WTC11 (cell line): ENCODE results near the gene NCBP2. TPM values are rescaled to one million over a fixed set of nuclear protein-coding genes. Genes with fewer than 3 reads are reported as not detected.

Source experiments
- ATAC-seq: fragments of 200-7000 bp; cut with Tn5 transposase; 2 replicates; pipeline ENCODE4 v1.10.0; 2021; ENCODE audit warnings: mild to moderate bottlenecking, moderate library complexity
- CTCF ChIA-PET: fragments of 300-600 bp; sonication (Branson Sonifier 250); formaldehyde crosslinking; loops from one replicate; lab custom pipeline; 2021; ENCODE audit warnings: antibody characterized with exemption; lab: Charles Lee
- POLR2A ChIA-PET: fragments of 350-600 bp; sonication (Branson Sonifier 250); formaldehyde crosslinking; loops from one replicate; lab custom pipeline; 2021; ENCODE audit warnings: antibody characterized with exemption; lab: Charles Lee
- DNase-seq: peaks from one replicate; pipeline ENCODE4 v3.0.0; 2021; ENCODE audit warnings: low spot score
- H3K27ac Mint-ChIP-seq: 2 replicates; pipeline ENCODE4 v1.8.0; 2021; ENCODE audit warnings: mixed read lengths
- H3K27me3 Mint-ChIP-seq: 2 replicates; pipeline ENCODE4 v1.8.0; 2021; ENCODE audit warnings: low read depth, mild to moderate bottlenecking, moderate library complexity, mixed read lengths
- H3K36me3 Mint-ChIP-seq: 2 replicates; pipeline ENCODE4 v1.8.0; 2021; ENCODE audit warnings: mixed read lengths
- H3K4me1 Mint-ChIP-seq: 2 replicates; pipeline ENCODE4 v1.8.0; 2022; ENCODE audit warnings: mixed read lengths
- H3K4me3 Mint-ChIP-seq: 2 replicates; pipeline ENCODE4 v1.8.0; 2021; ENCODE audit warnings: mild to moderate bottlenecking, moderate library complexity, mixed read lengths
- H3K9me3 Mint-ChIP-seq: 2 replicates; pipeline ENCODE4 v1.8.0; 2021; ENCODE audit warnings: mixed read lengths
- ATF1 ChIP-seq: sonication (generic); formaldehyde crosslinking; IDR thresholded peaks from 2 replicates; pipeline ENCODE4 v1.8.1; 2023; ENCODE audit warnings: mild to moderate bottlenecking, moderate library complexity, missing genetic modification reagents
- ELF4 ChIP-seq: sonication (generic); formaldehyde crosslinking; IDR thresholded peaks from 2 replicates; pipeline ENCODE4 v1.8.1; 2022; ENCODE audit warnings: low read depth, mild to moderate bottlenecking, moderate library complexity, missing genetic modification reagents
- FOXJ3 ChIP-seq: sonication (generic); formaldehyde crosslinking; IDR thresholded peaks from 2 replicates; pipeline ENCODE4 v1.9.0; 2021; ENCODE audit warnings: missing genetic modification reagents, mild to moderate bottlenecking, borderline replicate concordance
- GABPB1 ChIP-seq: sonication (generic); formaldehyde crosslinking; IDR thresholded peaks from 2 replicates; pipeline ENCODE4 v1.8.1; 2023; ENCODE audit warnings: mild to moderate bottlenecking, missing genetic modification reagents
- GRHL2 ChIP-seq: fragments of 250-450 bp; sonication (Bioruptor Pico); IDR thresholded peaks from 2 replicates; pipeline ENCODE4 v1.8.0; 2022; ENCODE audit warnings: mild to moderate bottlenecking, moderate library complexity; ENCODE audit not compliant: insufficient replicate concordance, severe bottlenecking
- GTF2I ChIP-seq: fragments of 250-450 bp; sonication (Bioruptor Pico); conservative IDR thresholded peaks from 2 replicates; pipeline ENCODE4 v1.4.0; 2021; ENCODE audit warnings: mild to moderate bottlenecking
- HMGXB4 ChIP-seq: sonication (generic); formaldehyde crosslinking; IDR thresholded peaks from 2 replicates; pipeline ENCODE4 v1.8.1; 2023; ENCODE audit warnings: mild to moderate bottlenecking, moderate library complexity, missing genetic modification reagents
- KAT7 ChIP-seq: sonication (generic); formaldehyde crosslinking; IDR thresholded peaks from 2 replicates; pipeline ENCODE4 v1.8.1; 2023; ENCODE audit warnings: missing genetic modification reagents, mild to moderate bottlenecking, borderline replicate concordance
- RORB ChIP-seq: fragments of 250-450 bp; sonication (Bioruptor Pico); IDR thresholded peaks from 2 replicates; pipeline ENCODE4 v1.9.0; 2021; ENCODE audit warnings: mild to moderate bottlenecking
- STAT6 ChIP-seq: sonication (generic); formaldehyde crosslinking; conservative IDR thresholded peaks from 2 replicates; pipeline ENCODE4 v1.8.1; 2023; ENCODE audit warnings: mild to moderate bottlenecking, low read depth, missing genetic modification reagents, moderate library complexity
- ZNF219 ChIP-seq: sonication (generic); formaldehyde crosslinking; IDR thresholded peaks from 2 replicates; pipeline ENCODE4 v1.8.0; 2023; ENCODE audit warnings: missing genetic modification reagents, mild to moderate bottlenecking, borderline replicate concordance
- ZNF232 ChIP-seq: sonication (generic); formaldehyde crosslinking; IDR thresholded peaks from 2 replicates; pipeline ENCODE4 v1.8.0; 2022; ENCODE audit warnings: mild to moderate bottlenecking, missing genetic modification reagents
- ZNF317 ChIP-seq: sonication (generic); formaldehyde crosslinking; IDR thresholded peaks from 2 replicates; pipeline ENCODE4 v1.8.1; 2023; ENCODE audit warnings: low read depth, mild to moderate bottlenecking, moderate library complexity, missing genetic modification reagents, borderline replicate concordance
- ZNF416 ChIP-seq: fragments of 250-450 bp; sonication (Bioruptor Pico); IDR thresholded peaks from 2 replicates; pipeline ENCODE4 v1.9.0; 2021; ENCODE audit warnings: mild to moderate bottlenecking, inconsistent platforms
- ZNF512 ChIP-seq: sonication (generic); formaldehyde crosslinking; IDR thresholded peaks from 2 replicates; pipeline ENCODE4 v1.8.1; 2022; ENCODE audit warnings: missing genetic modification reagents, borderline replicate concordance
- ZNF671 ChIP-seq: fragments of 250-450 bp; sonication (Bioruptor Pico); IDR thresholded peaks from 2 replicates; pipeline ENCODE4 v1.8.0; 2021; ENCODE audit warnings: mild to moderate bottlenecking
- ZSCAN18 ChIP-seq: fragments of 250-450 bp; sonication (Bioruptor Pico); IDR thresholded peaks from 2 replicates; pipeline ENCODE4 v2.1.2; 2022; ENCODE audit warnings: mild to moderate bottlenecking, moderate library complexity
- total RNA-seq: library from RNA; stranded (reverse); gene quantifications from 3 replicates; pipeline ENCODE4 v1.2.3, GENCODE V29; 2021
- TF ChIP-seq, protein P1 (sequence below): fragments of 200-600 bp; IDR thresholded peaks from 2 replicates; pipeline ENCODE4 v1.8.0; 2022; ENCODE audit warnings: antibody characterized with exemption
- TF ChIP-seq, protein P2 (sequence below): sonication (generic); formaldehyde crosslinking; IDR thresholded peaks from 2 replicates; pipeline ENCODE4 v1.8.1; 2023; ENCODE audit warnings: mild to moderate bottlenecking, missing genetic modification reagents
- TF ChIP-seq, protein P3 (sequence below): sonication (generic); formaldehyde crosslinking; IDR thresholded peaks from 2 replicates; pipeline ENCODE4 v1.8.1; 2023; ENCODE audit warnings: mild to moderate bottlenecking, missing genetic modification reagents

Gene NCBP2
- total RNA-seq, 1 experiment from 2014 or later, result 96.9 TPM

DNA sequence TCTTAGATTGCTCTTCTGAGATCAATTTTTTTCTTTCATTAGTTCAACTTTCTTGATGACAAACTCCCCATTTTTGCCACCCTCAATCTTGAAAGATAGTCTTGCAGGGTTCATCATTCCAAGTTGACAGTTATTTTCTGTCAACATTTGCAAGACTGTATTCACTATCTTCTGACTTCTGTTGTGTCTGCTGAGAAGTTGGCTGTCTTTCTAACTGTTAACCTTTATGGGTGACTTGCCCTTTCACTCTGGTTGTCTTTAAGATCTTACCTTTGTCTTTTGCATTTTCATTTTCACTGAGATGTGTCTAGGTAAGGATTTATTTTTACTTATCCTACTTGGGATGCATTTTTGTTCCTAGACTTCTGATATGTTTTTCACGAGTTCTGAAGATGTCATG, 40.9 kb upstream of the NCBP2 start (continued):
- TF ChIP-seq ZSCAN18 (CRISPR knock-in tag), result no peak

GRCh38 chr3:196981657-196982056, 39.3 kb upstream of the NCBP2 start:
- peaks cover 10% of the 10 kb centered on the region; the same call in 1 of the 2 replicates for H3K36me3 Mint-ChIP-seq
- H3K9me3 Mint-ChIP-seq, result peaks cover 21% of the 10 kb centered on the region
- H3K4me3 Mint-ChIP-seq, result no peak overlapping the region
- H3K27me3 Mint-ChIP-seq, result peaks cover 8% of the 10 kb centered on the region
- H3K27ac Mint-ChIP-seq, result no peak overlapping the region
- ChIA-PET CTCF (no interaction called here), POLR2A (no interaction called here)
- DNase-seq (no peak), ATAC-seq (no peak)
- H3K4me1 Mint-ChIP-seq, result peaks cover 4% of the 10 kb centered on the region; the same call in 1 of the 2 replicates
- no peak for TF ChIP-seq GABPB1 (CRISPR knock-in tag)
- TF ChIP-seq ZNF317, result no peak
- TF ChIP-seq, protein P1, sequence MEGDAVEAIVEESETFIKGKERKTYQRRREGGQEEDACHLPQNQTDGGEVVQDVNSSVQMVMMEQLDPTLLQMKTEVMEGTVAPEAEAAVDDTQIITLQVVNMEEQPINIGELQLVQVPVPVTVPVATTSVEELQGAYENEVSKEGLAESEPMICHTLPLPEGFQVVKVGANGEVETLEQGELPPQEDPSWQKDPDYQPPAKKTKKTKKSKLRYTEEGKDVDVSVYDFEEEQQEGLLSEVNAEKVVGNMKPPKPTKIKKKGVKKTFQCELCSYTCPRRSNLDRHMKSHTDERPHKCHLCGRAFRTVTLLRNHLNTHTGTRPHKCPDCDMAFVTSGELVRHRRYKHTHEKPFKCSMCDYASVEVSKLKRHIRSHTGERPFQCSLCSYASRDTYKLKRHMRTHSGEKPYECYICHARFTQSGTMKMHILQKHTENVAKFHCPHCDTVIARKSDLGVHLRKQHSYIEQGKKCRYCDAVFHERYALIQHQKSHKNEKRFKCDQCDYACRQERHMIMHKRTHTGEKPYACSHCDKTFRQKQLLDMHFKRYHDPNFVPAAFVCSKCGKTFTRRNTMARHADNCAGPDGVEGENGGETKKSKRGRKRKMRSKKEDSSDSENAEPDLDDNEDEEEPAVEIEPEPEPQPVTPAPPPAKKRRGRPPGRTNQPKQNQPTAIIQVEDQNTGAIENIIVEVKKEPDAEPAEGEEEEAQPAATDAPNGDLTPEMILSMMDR, result no peak
- TF ChIP-seq FOXJ3, result no peak
- TF ChIP-seq GTF2I (CRISPR knock-in tag), result no peak
- TF ChIP-seq, protein P2, sequence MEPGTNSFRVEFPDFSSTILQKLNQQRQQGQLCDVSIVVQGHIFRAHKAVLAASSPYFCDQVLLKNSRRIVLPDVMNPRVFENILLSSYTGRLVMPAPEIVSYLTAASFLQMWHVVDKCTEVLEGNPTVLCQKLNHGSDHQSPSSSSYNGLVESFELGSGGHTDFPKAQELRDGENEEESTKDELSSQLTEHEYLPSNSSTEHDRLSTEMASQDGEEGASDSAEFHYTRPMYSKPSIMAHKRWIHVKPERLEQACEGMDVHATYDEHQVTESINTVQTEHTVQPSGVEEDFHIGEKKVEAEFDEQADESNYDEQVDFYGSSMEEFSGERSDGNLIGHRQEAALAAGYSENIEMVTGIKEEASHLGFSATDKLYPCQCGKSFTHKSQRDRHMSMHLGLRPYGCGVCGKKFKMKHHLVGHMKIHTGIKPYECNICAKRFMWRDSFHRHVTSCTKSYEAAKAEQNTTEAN (CRISPR knock-in tag), result no peak
- TF ChIP-seq KAT7 (CRISPR knock-in tag), result no peak
- no peak for TF ChIP-seq HMGXB4 (CRISPR knock-in tag)
- TF ChIP-seq ZNF416 (CRISPR knock-in tag), result no peak
- no peak for TF ChIP-seq GRHL2 (CRISPR knock-in tag)
- TF ChIP-seq ELF4 (CRISPR knock-in tag), result no peak
- TF ChIP-seq, all 79 proteins: peak for 0

GRCh38 chr3:196979545-196979944, 37.2 kb upstream of the NCBP2 start:
- no peak overlapping the region for H3K27ac Mint-ChIP-seq
- no peak for DNase-seq
- H3K9me3 Mint-ChIP-seq, result peaks cover 16% of the 10 kb centered on the region
- H3K4me1 Mint-ChIP-seq, result peaks cover 4% of the 10 kb centered on the region; the same call in 1 of the 2 replicates
- H3K27me3 Mint-ChIP-seq, result peaks cover 8% of the 10 kb centered on the region
- peaks cover 10% of the 10 kb centered on the region; the same call in 1 of the 2 replicates for H3K36me3 Mint-ChIP-seq
- no peak overlapping the region for H3K4me3 Mint-ChIP-seq
- no peak for ATAC-seq
- TF ChIP-seq ZNF232 (CRISPR knock-in tag) (no peak), ATF1 (CRISPR knock-in tag) (no peak), ZNF512 (CRISPR knock-in tag) (no peak), ZNF671 (CRISPR knock-in tag) (no peak), STAT6 (no peak), ZNF219 (CRISPR knock-in tag) (no peak), RORB (no peak)
- TF ChIP-seq, protein P3, sequence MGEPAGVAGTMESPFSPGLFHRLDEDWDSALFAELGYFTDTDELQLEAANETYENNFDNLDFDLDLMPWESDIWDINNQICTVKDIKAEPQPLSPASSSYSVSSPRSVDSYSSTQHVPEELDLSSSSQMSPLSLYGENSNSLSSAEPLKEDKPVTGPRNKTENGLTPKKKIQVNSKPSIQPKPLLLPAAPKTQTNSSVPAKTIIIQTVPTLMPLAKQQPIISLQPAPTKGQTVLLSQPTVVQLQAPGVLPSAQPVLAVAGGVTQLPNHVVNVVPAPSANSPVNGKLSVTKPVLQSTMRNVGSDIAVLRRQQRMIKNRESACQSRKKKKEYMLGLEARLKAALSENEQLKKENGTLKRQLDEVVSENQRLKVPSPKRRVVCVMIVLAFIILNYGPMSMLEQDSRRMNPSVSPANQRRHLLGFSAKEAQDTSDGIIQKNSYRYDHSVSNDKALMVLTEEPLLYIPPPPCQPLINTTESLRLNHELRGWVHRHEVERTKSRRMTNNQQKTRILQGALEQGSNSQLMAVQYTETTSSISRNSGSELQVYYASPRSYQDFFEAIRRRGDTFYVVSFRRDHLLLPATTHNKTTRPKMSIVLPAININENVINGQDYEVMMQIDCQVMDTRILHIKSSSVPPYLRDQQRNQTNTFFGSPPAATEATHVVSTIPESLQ, result no peak
- TF ChIP-seq, all 79 proteins: peak for 0
- CTCF ChIA-PET, result interaction anchor here (0.7 to 2.1 kb wide), 6 partner anchors 9 to 522 kb away, joined by 3 to 7 read pairs (median 4); no protein-coding TSS in a partner anchor
- POLR2A ChIA-PET, result no interaction called here
